Tibial nerve (tissue), 4 donors: ENCODE data around the gene CDK15. TPM values are rescaled to one million over a fixed set of nuclear protein-coding genes. Genes with fewer than 3 reads are reported as not detected.

Experiments
- DNase-seq, 2 donors: peaks; one replicate each; pipeline ENCODE4 v3.0.0-alpha.2; 2019; ENCODE audit warnings: low spot score in 2 of 2
- H3K27ac ChIP-seq, 4 donors: fragments of 200-600 bp; sonication (generic) in 3 of 4; one replicate each; pipeline ENCODE4 v1.5.1; 2017 to 2019; ENCODE audit warnings: mild to moderate bottlenecking in 1 of 4
- H3K27me3 ChIP-seq, 2 donors: fragments of 200-600 bp; sonication (generic) in 1 of 2; one replicate each; pipeline versions ENCODE4 v1.5.1 to v1.6.0; 2017 to 2019
- H3K36me3 ChIP-seq, 3 donors: fragments of 200-600 bp; sonication (generic); one replicate each; pipeline ENCODE4 v1.5.1; 2018 to 2019
- H3K4me1 ChIP-seq, 4 donors: fragments of 200-600 bp; sonication (generic) in 3 of 4; one replicate each; pipeline ENCODE4 v1.5.1; 2017 to 2019
- H3K4me3 ChIP-seq, 4 donors: fragments of 200-600 bp; sonication (generic) in 3 of 4; one replicate each; pipeline ENCODE4 v1.5.1; 2017 to 2019; ENCODE audit warnings: mild to moderate bottlenecking in 1 of 4, moderate library complexity in 1 of 4
- H3K9me3 ChIP-seq, 4 donors: fragments of 200-600 bp; sonication (generic) in 3 of 4; one replicate each; pipeline ENCODE4 v1.5.1; 2017 to 2019
- EP300 ChIP-seq, 2 donors: sonication (generic); formaldehyde crosslinking; IDR thresholded peaks; one replicate each; pipeline ENCODE4 v1.6.1; 2017; ENCODE audit warnings: antibody characterized with exemption in 2 of 2, mild to moderate bottlenecking in 1 of 2
- POLR2A ChIP-seq, 2 donors: fragments of 450-650 bp; IDR thresholded peaks; one replicate each; pipeline ENCODE4 v1.6.1; 2017; ENCODE audit warnings: antibody characterized with exemption in 2 of 2, mild to moderate bottlenecking in 2 of 2, moderate library complexity in 2 of 2
- WGBS, 2 donors: methylation state at CpG; one replicate each; pipeline ENCODE4 v1.1.5; 2018; 5-methylcytosine and 5-hydroxymethylcytosine counted together
- total RNA-seq, 4 donors: library from RNA; depleted of rRNA; stranded (reverse); fragments of >200 nt; gene quantifications; one replicate each; pipeline ENCODE4 v1.1.0, GENCODE V29; 2016
- TF ChIP-seq, protein P1 (sequence below), 5 experiments: fragments of 200-600 bp in 3 of 5; fragments of 450-650 bp in 2 of 5; sonication (generic) in 3 of 5; IDR thresholded peaks; one replicate each; pipeline ENCODE4 v1.5.1; 2016 to 2019; ENCODE audit warnings: antibody characterized with exemption in 5 of 5, mild to moderate bottlenecking in 3 of 5, moderate library complexity in 2 of 5

Gene CDK15
- total RNA-seq, 4 donors from 2014 or later: 0.90 to 6.5 (median 1.4) TPM

DNA sequence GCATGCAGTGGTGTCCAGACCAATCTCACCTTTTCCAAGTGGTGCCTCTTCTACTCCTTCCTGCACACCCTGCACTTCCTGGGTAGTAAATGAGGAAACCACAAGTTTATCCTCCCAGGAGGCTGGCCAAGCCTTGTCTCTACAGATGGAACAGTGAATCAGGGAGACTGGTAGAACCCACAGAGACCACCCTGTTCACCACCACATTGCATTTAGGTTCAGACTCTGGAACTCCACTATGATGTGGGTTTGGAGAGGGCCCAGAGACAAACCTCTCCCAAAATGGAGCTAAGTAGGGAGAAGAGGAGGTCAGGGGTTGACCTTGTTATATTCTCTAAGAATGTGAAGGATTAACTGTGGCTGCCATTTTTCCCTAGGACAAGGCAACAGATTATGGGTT lies 124.5 kb downstream of the CDK15 start:
- H3K9me3 ChIP-seq: peaks cover 0 to 3% (median 0%) of the 10 kb centered on the region in 4 donors
- no peaks in the 10 kb centered on the region for H3K27me3 ChIP-seq
- H3K4me3 ChIP-seq: no peak overlapping the region
- DNase-seq: no peak
- TF ChIP-seq EP300 (IDR thresholded peaks at IDR 0.05) (no peak), POLR2A (IDR thresholded peaks at IDR 0.05) (no peak)
- TF ChIP-seq, protein P1, sequence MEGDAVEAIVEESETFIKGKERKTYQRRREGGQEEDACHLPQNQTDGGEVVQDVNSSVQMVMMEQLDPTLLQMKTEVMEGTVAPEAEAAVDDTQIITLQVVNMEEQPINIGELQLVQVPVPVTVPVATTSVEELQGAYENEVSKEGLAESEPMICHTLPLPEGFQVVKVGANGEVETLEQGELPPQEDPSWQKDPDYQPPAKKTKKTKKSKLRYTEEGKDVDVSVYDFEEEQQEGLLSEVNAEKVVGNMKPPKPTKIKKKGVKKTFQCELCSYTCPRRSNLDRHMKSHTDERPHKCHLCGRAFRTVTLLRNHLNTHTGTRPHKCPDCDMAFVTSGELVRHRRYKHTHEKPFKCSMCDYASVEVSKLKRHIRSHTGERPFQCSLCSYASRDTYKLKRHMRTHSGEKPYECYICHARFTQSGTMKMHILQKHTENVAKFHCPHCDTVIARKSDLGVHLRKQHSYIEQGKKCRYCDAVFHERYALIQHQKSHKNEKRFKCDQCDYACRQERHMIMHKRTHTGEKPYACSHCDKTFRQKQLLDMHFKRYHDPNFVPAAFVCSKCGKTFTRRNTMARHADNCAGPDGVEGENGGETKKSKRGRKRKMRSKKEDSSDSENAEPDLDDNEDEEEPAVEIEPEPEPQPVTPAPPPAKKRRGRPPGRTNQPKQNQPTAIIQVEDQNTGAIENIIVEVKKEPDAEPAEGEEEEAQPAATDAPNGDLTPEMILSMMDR (IDR thresholded peaks at IDR 0.05): no peak
- H3K4me1 ChIP-seq: no peaks in the 10 kb centered on the region
- no peaks in the 10 kb centered on the region for H3K36me3 ChIP-seq
- no peak overlapping the region for H3K27ac ChIP-seq

GRCh38 chr2:201931475-201931874 lies 125.1 kb downstream of the CDK15 start:
- Histone ChIP-seq H3K9me3 (peaks cover 0 to 7% (median 0%) of the 10 kb centered on the region in 4 donors), H3K27ac (no peak overlapping the region), H3K4me1 (no peaks in the 10 kb centered on the region), H3K27me3 (no peaks in the 10 kb centered on the region), H3K4me3 (no peak overlapping the region), H3K36me3 (no peaks in the 10 kb centered on the region)
- no peak for DNase-seq
- TF ChIP-seq EP300 (IDR thresholded peaks at IDR 0.05) (no peak), POLR2A (IDR thresholded peaks at IDR 0.05) (no peak)
- TF ChIP-seq, protein P1 (IDR thresholded peaks at IDR 0.05): no peak
- 42 to 49% methylated on average over 2 of the region's 2 CpGs for WGBS, 2 donors

DNA sequence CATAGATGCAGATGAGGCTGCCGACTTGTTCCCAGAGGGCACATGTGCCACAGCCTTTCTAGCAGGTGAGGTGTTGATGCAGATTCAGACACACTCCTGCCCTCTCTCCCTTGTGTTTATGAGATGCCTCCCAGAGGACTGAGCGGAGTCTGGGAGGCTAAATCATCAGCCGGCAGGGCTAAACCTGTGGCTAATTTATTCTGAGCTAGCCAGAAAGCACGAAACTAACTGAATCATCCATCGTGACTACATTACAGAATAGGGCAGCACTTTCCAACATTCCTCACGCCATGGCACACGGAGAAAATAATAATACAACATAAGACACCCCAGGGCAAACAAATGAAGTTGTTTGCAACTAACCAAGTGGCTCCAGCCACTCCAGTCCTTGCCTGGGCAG lies 125.6 kb downstream of the CDK15 start:
- H3K9me3 ChIP-seq: peaks cover 0 to 7% (median 0%) of the 10 kb centered on the region in 4 donors
- H3K27ac ChIP-seq: no peak overlapping the region
- no peaks in the 10 kb centered on the region for H3K36me3 ChIP-seq
- H3K4me1 ChIP-seq: no peaks in the 10 kb centered on the region
- no peak for DNase-seq
- H3K27me3 ChIP-seq: no peaks in the 10 kb centered on the region
- 50 to 55% methylated on average over 6 to 7 of the region's 7 CpGs for WGBS, 2 donors
- H3K4me3 ChIP-seq: no peak overlapping the region
- TF ChIP-seq, protein P1 (IDR thresholded peaks at IDR 0.05): no peak
- TF ChIP-seq POLR2A (IDR thresholded peaks at IDR 0.05): no peak
- TF ChIP-seq EP300 (IDR thresholded peaks at IDR 0.05): no peak

DNA sequence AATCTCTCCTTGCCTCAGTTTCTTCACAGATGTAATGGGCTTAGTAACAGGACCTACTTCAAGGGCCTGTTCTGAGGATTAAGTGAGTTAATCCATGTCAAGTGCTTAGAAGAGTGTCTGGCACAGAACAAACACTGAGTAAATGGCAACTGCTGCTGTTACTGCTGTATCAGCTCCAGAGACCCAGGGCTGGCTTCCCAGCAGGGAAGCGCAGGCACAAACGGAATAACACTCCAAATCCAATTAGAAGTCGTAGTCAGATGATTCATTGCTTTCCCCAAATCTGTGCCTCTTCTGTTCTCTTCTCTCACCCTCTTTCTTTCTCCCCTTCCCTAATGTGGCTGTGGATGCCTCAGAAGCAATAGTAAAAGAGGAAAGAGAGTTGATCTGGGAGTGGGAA lies 126.2 kb downstream of the CDK15 start:
- no peak overlapping the region for H3K27ac ChIP-seq
- no peaks in the 10 kb centered on the region for H3K4me1 ChIP-seq
- no peaks in the 10 kb centered on the region for H3K27me3 ChIP-seq
- DNase-seq: no peak
- WGBS, 2 donors: 75 to 79% methylated on average over 3 of the region's 3 CpGs
- H3K4me3 ChIP-seq: no peak overlapping the region
- peaks cover 0 to 7% (median 0%) of the 10 kb centered on the region in 4 donors for H3K9me3 ChIP-seq
- TF ChIP-seq POLR2A (IDR thresholded peaks at IDR 0.05) (no peak), EP300 (IDR thresholded peaks at IDR 0.05) (no peak)
- TF ChIP-seq, protein P1 (IDR thresholded peaks at IDR 0.05): no peak
- H3K36me3 ChIP-seq: no peaks in the 10 kb centered on the region

DNA sequence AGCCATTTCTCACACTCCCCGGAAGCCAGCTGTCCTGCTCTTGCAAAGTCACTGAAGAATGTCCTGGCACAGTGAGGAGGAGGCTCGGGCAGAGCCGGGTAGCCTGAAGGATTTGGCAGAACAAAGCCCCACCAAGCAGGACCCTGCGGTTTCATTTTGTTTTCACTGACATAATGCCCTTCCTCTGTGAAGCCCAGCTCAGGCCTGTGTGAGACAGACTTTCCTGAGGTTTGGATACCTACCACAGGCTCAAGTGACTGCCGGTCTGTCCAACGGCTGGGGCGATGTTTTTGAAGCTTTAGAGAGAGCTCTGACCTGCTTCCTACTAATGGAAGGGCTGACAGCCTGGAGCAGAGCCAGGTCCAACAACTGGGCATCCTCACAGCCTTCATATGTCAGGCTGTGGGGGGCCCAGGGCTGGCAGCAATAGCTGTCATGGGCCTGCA lies 127.5 kb downstream of the CDK15 start:
- H3K4me1 ChIP-seq: no peaks in the 10 kb centered on the region
- H3K4me3 ChIP-seq: no peak overlapping the region
- TF ChIP-seq EP300 (IDR thresholded peaks at IDR 0.05): no peak
- TF ChIP-seq, protein P1 (IDR thresholded peaks at IDR 0.05): no peak
- no peak overlapping the region for H3K27ac ChIP-seq
- no peak for DNase-seq
- H3K9me3 ChIP-seq: peaks cover 0 to 7% (median 0%) of the 10 kb centered on the region in 4 donors
- no peaks in the 10 kb centered on the region for H3K27me3 ChIP-seq
- H3K36me3 ChIP-seq: no peaks in the 10 kb centered on the region
- 51 to 59% methylated on average over 7 of the region's 7 CpGs for WGBS, 2 donors
